T-cell (primary cell): ENCODE measurements around the gene ZCCHC24. TPM values are rescaled to one million over a fixed set of nuclear protein-coding genes. Genes with fewer than 3 reads are reported as not detected.

Experiments used
- ATAC-seq, 4 experiments: fragments of 200-7000 bp in 3 of 4; fragments of 150-1000 bp in 1 of 4; cut with Tn5 transposase; replicated peaks in 1 of 4; 1 replicate in 3 of 4; 2 replicates in 1 of 4; pipeline ENCODE4 v1.10.0; 2021; ENCODE audit warnings: moderate library complexity in 3 of 4, mild to moderate bottlenecking in 2 of 4, moderate number of reproducible peaks in 1 of 4
- CTCF ChIA-PET, 2 donors: fragments of 300-600 bp; sonication (Branson Sonifier 250); formaldehyde crosslinking; loops; one replicate each; lab custom pipeline; 2022; ENCODE audit warnings: antibody characterized with exemption in 2 of 2; lab: Charles Lee
- POLR2A ChIA-PET, 2 donors: fragments of 300-600 bp; sonication (Branson Sonifier 250); formaldehyde crosslinking; loops; one replicate each; lab custom pipeline; 2022; ENCODE audit warnings: antibody characterized with exemption in 2 of 2; lab: Charles Lee
- DNase-seq, 35 experiments: peaks; one replicate each; pipeline versions ENCODE4 v3.0.0 to v3.0.0-alpha.2; 2013 to 2023
- H3K27ac ChIP-seq: one replicate; pipeline ENCODE4 v1.5.1; 2013; ENCODE audit warnings: low read length
- H3K27me3 ChIP-seq, 2 experiments: replicated peaks in 1 of 2; 1 replicate in 1 of 2; 2 replicates in 1 of 2; pipeline versions ENCODE4 v1.6.1 to v1.7.0; 2013; ENCODE audit warnings: low read length in 1 of 2, mixed read lengths in 1 of 2; ENCODE audit not compliant: control insufficient read depth in 2 of 2, insufficient read depth in 2 of 2; ENCODE audit errors: extremely low read depth in 1 of 2
- H3K36me3 ChIP-seq, 2 donors: 1 replicate in 1 of 2; 2 replicates in 1 of 2; pipeline versions ENCODE4 v1.6.1 to v1.7.0; 2013; ENCODE audit warnings: low read length in 1 of 2; ENCODE audit not compliant: control insufficient read depth in 2 of 2, insufficient read depth in 1 of 2; ENCODE audit errors: extremely low read depth in 1 of 2
- H3K4me1 ChIP-seq, 2 experiments: 1 replicate in 1 of 2; 2 replicates in 1 of 2; pipeline versions ENCODE4 v1.6.1 to v1.7.0; 2013; ENCODE audit warnings: low read length in 2 of 2, mixed read lengths in 1 of 2; ENCODE audit not compliant: insufficient read depth in 2 of 2, control insufficient read depth in 1 of 2; ENCODE audit errors: extremely low read depth in 1 of 2
- H3K4me3 ChIP-seq, 2 donors: 1 replicate in 1 of 2; 2 replicates in 1 of 2; pipeline versions ENCODE4 v1.5.1 to v1.7.0; 2013; ENCODE audit warnings: mild to moderate bottlenecking in 2 of 2, low read length in 1 of 2, moderate library complexity in 1 of 2; ENCODE audit not compliant: control insufficient read depth in 1 of 2; ENCODE audit errors: extremely low read depth in 1 of 2
- H3K9me3 ChIP-seq: 2 replicates; pipeline ENCODE4 v1.7.0; 2013
- H3K27ac Mint-ChIP-seq, 2 donors: one replicate each; pipeline ENCODE4 v1.8.0; 2020 to 2021; ENCODE audit warnings: mild to moderate bottlenecking in 2 of 2, mixed read lengths in 2 of 2
- H3K27me3 Mint-ChIP-seq, 2 donors: one replicate each; pipeline ENCODE4 v1.8.0; 2021 to 2022; ENCODE audit warnings: mixed read lengths in 2 of 2
- H3K36me3 Mint-ChIP-seq: one replicate; pipeline ENCODE4 v1.8.0; 2021; ENCODE audit warnings: mixed read lengths
- H3K4me1 Mint-ChIP-seq, 3 donors: one replicate each; pipeline ENCODE4 v1.8.0; 2020 to 2022; ENCODE audit warnings: mixed read lengths in 3 of 3, mild to moderate bottlenecking in 1 of 3
- H3K4me3 Mint-ChIP-seq, 3 donors: one replicate each; pipeline ENCODE4 v1.8.0; 2020 to 2022; ENCODE audit warnings: mild to moderate bottlenecking in 3 of 3, mixed read lengths in 3 of 3, moderate library complexity in 3 of 3
- H3K9me3 Mint-ChIP-seq, 3 donors: one replicate each; pipeline ENCODE4 v1.8.0; 2020 to 2022; ENCODE audit warnings: mixed read lengths in 3 of 3
- WGBS: methylation state at CpG from one replicate; pipeline ENCODE4 v1.1.5; 2013; ENCODE audit warnings: missing lambda C conversion rate; ENCODE audit not compliant: insufficient coverage; 5-methylcytosine and 5-hydroxymethylcytosine counted together
- total RNA-seq, 35 experiments: library from RNA in 6 of 35; stranded (reverse) in 6 of 35; fragments of 120-200 nt in 1 of 35; gene quantifications; one replicate each; pipeline versions ENCODE4 v1.2.1 to v1.2.4 and lab custom pipeline; 2013 to 2026

The ZCCHC24 gene
- total RNA-seq, 5 donors from 2014 or later (not counting 1 experiment from before 2014, with no cell fraction given), result 0.60 to 2.4 (median 1.9) TPM

DNA sequence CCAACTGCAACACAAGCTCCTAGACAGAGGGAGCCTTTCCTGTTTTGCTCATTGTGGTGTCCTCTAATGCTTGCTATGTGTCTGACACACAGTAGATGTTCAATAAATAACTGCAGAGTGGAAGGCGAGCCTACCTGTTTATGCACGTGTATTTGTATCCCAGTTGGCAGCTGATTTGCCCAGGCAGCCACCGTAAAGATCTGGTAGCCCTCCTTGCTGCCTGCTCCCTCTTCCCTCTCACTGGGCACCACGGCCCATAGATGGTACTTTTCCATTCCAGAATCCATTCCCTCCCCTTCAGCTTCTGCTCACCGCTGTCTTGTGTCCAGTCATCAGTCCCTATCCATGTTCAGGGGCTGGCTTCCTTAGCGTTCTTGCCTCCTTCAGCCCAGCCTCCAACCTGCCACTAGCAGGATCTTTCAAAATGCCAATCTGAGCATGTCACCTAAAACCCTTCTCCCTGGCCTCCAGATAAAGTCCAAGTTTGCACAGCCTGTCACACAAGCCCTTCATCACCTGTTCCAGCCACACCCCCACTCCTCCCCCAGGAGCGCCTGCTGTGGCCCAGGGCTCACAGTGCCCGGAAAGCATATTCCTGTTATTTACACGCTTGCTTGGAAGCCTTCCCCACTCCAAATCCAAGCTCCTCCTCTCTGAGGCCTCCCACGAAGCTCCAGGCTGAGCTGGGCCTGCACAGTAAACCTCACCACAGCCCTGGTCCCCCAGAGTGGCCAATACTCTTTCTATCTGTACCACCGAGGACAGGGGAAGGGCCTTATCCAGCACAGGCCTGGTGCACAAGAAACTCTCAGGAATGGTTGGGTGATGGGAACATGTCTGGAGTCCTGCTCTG, 21.0 kb downstream of the ZCCHC24 start:
- Mint-ChIP-seq H3K27me3 (no peaks in the 10 kb centered on the region), H3K9me3 (peaks cover 0 to 7% (median 0%) of the 10 kb centered on the region in 3 donors), H3K27ac (no peak overlapping the region), H3K36me3 (peaks cover 11% of the 10 kb centered on the region), H3K4me1 (no peaks in the 10 kb centered on the region), H3K4me3 (no peak overlapping the region)
- Histone ChIP-seq H3K4me3 (no peak overlapping the region), H3K36me3 (no peaks in the 10 kb centered on the region), H3K27ac (no peak overlapping the region), H3K4me1 (no peaks in the 10 kb centered on the region), H3K27me3 (no peaks in the 10 kb centered on the region), H3K9me3 (no peaks in the 10 kb centered on the region)
- ATAC-seq (no peak), DNase-seq (no peak)
- ChIA-PET CTCF (no interaction called here), POLR2A (no interaction called here)
- 79% methylated on average over 10 of the region's 11 CpGs for WGBS

- CTCF ChIA-PET, result no interaction called here
- ATAC-seq, result no peak
- 88% methylated on average over 5 of the region's 9 CpGs for WGBS
Measured at GRCh38 chr10:79422178-79422892, 23.1 kb downstream of the ZCCHC24 start.

DNA sequence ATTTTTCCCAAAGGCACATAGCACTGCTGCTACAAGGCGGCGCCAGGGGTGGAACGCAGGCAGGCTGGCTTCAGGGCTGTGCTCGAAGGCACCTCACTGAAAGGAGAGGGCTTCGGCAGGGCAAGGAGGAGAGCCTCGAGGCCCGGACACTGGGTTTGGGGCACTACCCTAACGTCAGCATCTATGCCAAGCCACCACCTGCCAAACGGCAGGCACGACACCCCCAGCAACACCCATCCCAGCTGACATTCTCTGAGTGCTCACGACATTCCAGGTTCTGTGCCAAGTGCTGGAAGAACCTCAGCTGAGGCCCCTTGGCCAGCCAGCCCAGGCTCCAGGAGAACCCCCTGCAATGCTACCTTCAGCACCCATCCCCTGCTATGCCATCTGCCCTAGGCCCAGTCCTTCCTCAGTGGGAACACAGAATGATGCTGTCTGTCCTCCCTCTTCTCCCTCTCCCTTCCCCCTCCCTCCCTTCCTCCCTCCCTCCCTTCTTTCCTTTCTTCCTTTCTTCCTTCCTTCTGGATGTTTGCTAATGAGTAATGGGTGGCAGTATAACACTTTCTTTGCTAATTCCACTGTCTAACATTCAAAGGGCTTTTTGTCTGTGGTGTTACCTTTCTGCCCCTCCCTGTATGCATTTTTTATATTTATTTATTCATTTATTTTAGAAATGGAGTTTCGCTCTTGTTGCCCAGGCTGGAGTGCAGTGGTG, 24.3 kb downstream of the ZCCHC24 start:
- Histone ChIP-seq H3K4me3 (no peak overlapping the region), H3K4me1 (no peaks in the 10 kb centered on the region), H3K36me3 (no peaks in the 10 kb centered on the region), H3K9me3 (no peaks in the 10 kb centered on the region), H3K27ac (no peak overlapping the region), H3K27me3 (no peaks in the 10 kb centered on the region)
- ATAC-seq (no peak), DNase-seq (no peak)
- Mint-ChIP-seq H3K9me3 (no peaks in the 10 kb centered on the region), H3K36me3 (peaks cover 5% of the 10 kb centered on the region), H3K4me3 (no peak overlapping the region), H3K4me1 (no peaks in the 10 kb centered on the region), H3K27ac (no peak overlapping the region), H3K27me3 (no peaks in the 10 kb centered on the region)
- ChIA-PET CTCF (no interaction called here), POLR2A (no interaction called here)
- WGBS, result 87% methylated on average over 8 of the region's 12 CpGs

More at GRCh38 chr10:79422178-79422892, 23.1 kb downstream of the ZCCHC24 start:
- no peaks in the 10 kb centered on the region for H3K9me3 ChIP-seq
- Mint-ChIP-seq H3K27ac (no peak overlapping the region), H3K4me1 (no peaks in the 10 kb centered on the region), H3K27me3 (no peaks in the 10 kb centered on the region), H3K9me3 (no peaks in the 10 kb centered on the region), H3K4me3 (no peak overlapping the region), H3K36me3 (peaks cover 4% of the 10 kb centered on the region)
- H3K27ac ChIP-seq, result no peak overlapping the region
- H3K36me3 ChIP-seq, result no peaks in the 10 kb centered on the region
- H3K27me3 ChIP-seq, result no peaks in the 10 kb centered on the region
- POLR2A ChIA-PET, result no interaction called here
- no peak overlapping the region for H3K4me3 ChIP-seq
- no peak for DNase-seq
- H3K4me1 ChIP-seq, result no peaks in the 10 kb centered on the region

GRCh38 chr10:79418886-79419595, 26.4 kb downstream of the ZCCHC24 start:
- no peak overlapping the region for H3K27ac Mint-ChIP-seq
- POLR2A ChIA-PET, result no interaction called here

GRCh38 chr10:79418274-79418673, 27.1 kb downstream of the ZCCHC24 start:
- H3K36me3 Mint-ChIP-seq, result peaks cover 3% of the 10 kb centered on the region
- no peak for DNase-seq
- Histone ChIP-seq H3K9me3 (no peaks in the 10 kb centered on the region), H3K27ac (no peak overlapping the region), H3K27me3 (no peaks in the 10 kb centered on the region), H3K4me1 (no peaks in the 10 kb centered on the region), H3K4me3 (no peak overlapping the region), H3K36me3 (no peaks in the 10 kb centered on the region)
- 73% methylated on average over 6 of the region's 6 CpGs for WGBS
- no peak overlapping the region for H3K4me3 Mint-ChIP-seq
- H3K27me3 Mint-ChIP-seq, result no peaks in the 10 kb centered on the region
- ATAC-seq, result no peak
- ChIA-PET CTCF (no interaction called here), POLR2A (no interaction called here)
- H3K4me1 Mint-ChIP-seq, result peaks cover 0 to 3% (median under 1%) of the 10 kb centered on the region in 3 donors
- H3K27ac Mint-ChIP-seq, result no peak overlapping the region
- no peaks in the 10 kb centered on the region for H3K9me3 Mint-ChIP-seq

More at GRCh38 chr10:79418886-79419595, 26.4 kb downstream of the ZCCHC24 start:
- H3K4me3 Mint-ChIP-seq, result no peak overlapping the region
- no peaks in the 10 kb centered on the region for H3K27me3 ChIP-seq
- H3K9me3 ChIP-seq, result no peaks in the 10 kb centered on the region
- no peaks in the 10 kb centered on the region for H3K36me3 ChIP-seq
- no peak for DNase-seq
- no peaks in the 10 kb centered on the region for H3K4me1 Mint-ChIP-seq
- H3K9me3 Mint-ChIP-seq, result no peaks in the 10 kb centered on the region
- WGBS, result 89% methylated on average over 6 of the region's 13 CpGs
- peaks cover 3% of the 10 kb centered on the region for H3K36me3 Mint-ChIP-seq
- no peaks in the 10 kb centered on the region for H3K27me3 Mint-ChIP-seq
- no peak for ATAC-seq
- H3K27ac ChIP-seq, result no peak overlapping the region
- CTCF ChIA-PET, result no interaction called here
- H3K4me1 ChIP-seq, result no peaks in the 10 kb centered on the region
- no peak overlapping the region for H3K4me3 ChIP-seq

GRCh38 chr10:79417731-79418130, 27.7 kb downstream of the ZCCHC24 start:
- no peak overlapping the region for H3K4me3 Mint-ChIP-seq
- CTCF ChIA-PET, result no interaction called here
- peaks cover 3% of the 10 kb centered on the region for H3K36me3 Mint-ChIP-seq
- Histone ChIP-seq H3K27ac (no peak overlapping the region), H3K9me3 (no peaks in the 10 kb centered on the region), H3K4me3 (no peak overlapping the region), H3K27me3 (no peaks in the 10 kb centered on the region), H3K4me1 (no peaks in the 10 kb centered on the region), H3K36me3 (no peaks in the 10 kb centered on the region)
- no peaks in the 10 kb centered on the region for H3K27me3 Mint-ChIP-seq
- peaks cover 2 to 7% (median 5%) of the 10 kb centered on the region in 3 donors for H3K4me1 Mint-ChIP-seq
- no peak for DNase-seq
- no peak overlapping the region for H3K27ac Mint-ChIP-seq
- POLR2A ChIA-PET, result no interaction called here
- ATAC-seq, result no peak
- WGBS, result no CpG with 5 or more reads among the region's 4 CpGs
- H3K9me3 Mint-ChIP-seq, result no peaks in the 10 kb centered on the region
